Upper lobe of left lung (tissue), 4 donors: Measurements from ENCODE around the gene ADGRG2.

Experiments used
- EP300 ChIP-seq, 4 donors: sonication (generic); formaldehyde crosslinking; IDR thresholded peaks; one replicate each; pipeline ENCODE4 v1.5.1; 2017; ENCODE audit warnings: antibody characterized with exemption in 4 of 4, control low read depth in 2 of 4
- POLR2A ChIP-seq, 4 donors: fragments of 450-650 bp; IDR thresholded peaks; one replicate each; pipeline ENCODE4 v1.5.1; 2016 to 2017; ENCODE audit warnings: antibody characterized with exemption in 4 of 4, mild to moderate bottlenecking in 2 of 4
- TF ChIP-seq, protein P1 (sequence below), 6 experiments: fragments of 450-650 bp in 4 of 6; fragments of 200-600 bp in 2 of 6; sonication (generic) in 2 of 6; IDR thresholded peaks; one replicate each; pipeline ENCODE4 v1.5.1; 2016 to 2019; ENCODE audit warnings: antibody characterized with exemption in 6 of 6

GRCh38 chrX:18946611-18947010 is 175.7 kb downstream of the ADGRG2 start:
- TF ChIP-seq, protein P1, sequence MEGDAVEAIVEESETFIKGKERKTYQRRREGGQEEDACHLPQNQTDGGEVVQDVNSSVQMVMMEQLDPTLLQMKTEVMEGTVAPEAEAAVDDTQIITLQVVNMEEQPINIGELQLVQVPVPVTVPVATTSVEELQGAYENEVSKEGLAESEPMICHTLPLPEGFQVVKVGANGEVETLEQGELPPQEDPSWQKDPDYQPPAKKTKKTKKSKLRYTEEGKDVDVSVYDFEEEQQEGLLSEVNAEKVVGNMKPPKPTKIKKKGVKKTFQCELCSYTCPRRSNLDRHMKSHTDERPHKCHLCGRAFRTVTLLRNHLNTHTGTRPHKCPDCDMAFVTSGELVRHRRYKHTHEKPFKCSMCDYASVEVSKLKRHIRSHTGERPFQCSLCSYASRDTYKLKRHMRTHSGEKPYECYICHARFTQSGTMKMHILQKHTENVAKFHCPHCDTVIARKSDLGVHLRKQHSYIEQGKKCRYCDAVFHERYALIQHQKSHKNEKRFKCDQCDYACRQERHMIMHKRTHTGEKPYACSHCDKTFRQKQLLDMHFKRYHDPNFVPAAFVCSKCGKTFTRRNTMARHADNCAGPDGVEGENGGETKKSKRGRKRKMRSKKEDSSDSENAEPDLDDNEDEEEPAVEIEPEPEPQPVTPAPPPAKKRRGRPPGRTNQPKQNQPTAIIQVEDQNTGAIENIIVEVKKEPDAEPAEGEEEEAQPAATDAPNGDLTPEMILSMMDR (IDR thresholded peaks at IDR 0.05), result no peak
- no peak for TF ChIP-seq EP300 (IDR thresholded peaks at IDR 0.05)
- TF ChIP-seq POLR2A (IDR thresholded peaks at IDR 0.05), result no peak
